EH (cell line): Measurements from ENCODE around the gene JMJD7.

Source experiments
- DNase-seq: peaks from one replicate; pipeline ENCODE4 v3.0.0-alpha.2; 2015; ENCODE audit warnings: low read depth

The JMJD7 gene

DNA sequence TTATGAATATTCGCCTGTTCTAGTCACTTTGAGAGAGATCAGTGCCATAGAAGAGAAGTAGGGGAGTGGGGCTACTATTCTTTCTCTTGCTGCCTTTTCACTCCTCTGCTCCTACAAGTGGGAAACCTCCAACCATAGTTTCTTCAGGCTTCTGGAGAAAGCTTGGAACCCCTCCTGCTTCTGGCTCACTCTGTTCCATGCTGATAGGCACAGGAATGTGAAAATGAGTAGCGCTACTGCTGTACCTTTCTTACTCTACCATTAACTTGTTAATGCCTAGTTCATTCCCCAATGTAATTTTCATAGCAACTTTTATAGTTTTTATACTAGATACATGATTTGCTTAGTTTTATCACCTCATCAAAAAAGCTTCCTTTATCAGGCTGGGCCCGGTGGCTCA, 26.7 kb upstream of the JMJD7 start:
- DNase-seq: no peak

DNA sequence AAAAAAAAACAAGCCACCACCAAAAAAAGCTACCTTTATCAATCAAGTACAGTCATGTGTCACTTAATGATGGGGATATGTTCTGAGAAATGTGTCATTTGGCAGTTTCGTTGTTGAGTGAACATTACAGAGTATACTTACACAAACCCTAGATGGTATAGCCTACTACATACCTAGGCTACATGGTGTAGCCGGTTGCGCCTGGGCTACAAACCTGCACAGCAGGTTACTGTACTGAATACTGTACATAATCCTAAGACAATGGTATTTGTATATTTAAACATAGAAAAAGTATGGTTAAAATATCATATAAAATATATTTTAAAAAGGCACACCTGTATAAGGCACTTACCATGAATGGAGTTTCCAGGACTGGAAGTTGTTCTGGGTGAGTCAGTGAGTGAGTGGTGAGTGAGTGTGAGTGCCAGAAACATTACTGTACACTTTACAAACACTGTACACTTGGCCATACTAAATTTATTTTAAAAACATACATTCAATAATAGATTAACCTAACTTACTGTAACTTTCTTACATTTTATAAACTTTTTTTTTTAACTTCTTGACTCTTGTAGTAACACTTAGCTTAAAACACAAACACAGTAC, 25.9 kb upstream of the JMJD7 start:
- peak; percentile 46 for DNase-seq

DNA sequence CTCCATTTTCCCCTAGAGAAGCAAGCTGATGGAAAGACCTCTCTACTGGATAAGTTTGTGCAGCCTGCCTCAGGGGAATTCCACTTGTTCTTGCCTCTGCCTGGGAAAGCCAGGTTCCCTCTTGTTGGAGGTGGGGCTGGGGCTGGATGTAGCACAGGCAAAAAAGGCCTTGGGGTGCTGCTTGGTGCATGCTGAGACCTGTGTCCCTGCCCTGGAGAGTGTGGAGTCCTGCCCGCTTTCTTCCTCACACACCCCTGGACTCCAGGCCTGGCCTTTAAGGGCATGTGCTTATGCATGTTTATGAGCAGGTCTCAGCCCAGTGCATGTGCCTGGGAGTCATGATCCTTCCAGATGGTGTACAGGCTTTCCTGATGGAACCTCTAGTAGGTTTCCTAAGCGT, 23.5 kb upstream of the JMJD7 start:
- DNase-seq: no peak

DNA sequence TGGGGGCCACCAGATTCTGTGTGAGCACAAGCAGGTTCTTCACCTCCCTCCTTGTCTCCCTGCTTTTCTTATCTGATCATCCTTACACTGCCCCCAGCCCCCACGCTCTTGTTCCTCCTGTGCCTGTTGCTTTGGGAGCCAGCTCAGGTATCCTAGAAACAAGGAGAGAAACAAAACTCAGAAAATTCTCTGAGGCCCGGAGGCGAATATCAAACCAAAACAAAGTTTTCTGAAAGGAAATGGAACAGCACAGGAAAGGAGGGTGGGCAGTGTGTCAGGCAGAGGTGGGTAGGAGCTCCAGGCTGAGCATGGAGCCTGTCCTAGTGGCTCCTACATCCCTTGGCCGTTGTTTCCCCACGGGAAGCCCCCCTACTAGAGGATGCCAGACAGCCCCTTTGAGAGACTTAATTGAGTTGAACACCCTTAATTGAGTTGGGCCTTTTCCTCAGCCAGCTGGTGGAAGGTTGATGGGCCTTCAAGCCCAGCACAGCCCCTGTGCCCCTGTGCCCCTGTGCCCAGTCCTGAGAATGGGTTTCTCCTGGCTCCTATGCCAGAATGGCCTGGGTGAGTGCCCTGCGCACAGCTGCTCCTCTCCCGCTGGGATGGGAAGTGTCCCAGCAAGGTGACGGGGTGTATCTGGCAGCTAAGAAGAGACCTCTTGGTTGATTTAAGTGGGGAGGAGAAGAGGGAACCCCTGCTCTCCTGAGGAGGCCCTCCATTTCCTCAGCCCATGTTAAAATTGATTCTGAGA, 22.8 kb upstream of the JMJD7 start:
- DNase-seq: no peak

DNA sequence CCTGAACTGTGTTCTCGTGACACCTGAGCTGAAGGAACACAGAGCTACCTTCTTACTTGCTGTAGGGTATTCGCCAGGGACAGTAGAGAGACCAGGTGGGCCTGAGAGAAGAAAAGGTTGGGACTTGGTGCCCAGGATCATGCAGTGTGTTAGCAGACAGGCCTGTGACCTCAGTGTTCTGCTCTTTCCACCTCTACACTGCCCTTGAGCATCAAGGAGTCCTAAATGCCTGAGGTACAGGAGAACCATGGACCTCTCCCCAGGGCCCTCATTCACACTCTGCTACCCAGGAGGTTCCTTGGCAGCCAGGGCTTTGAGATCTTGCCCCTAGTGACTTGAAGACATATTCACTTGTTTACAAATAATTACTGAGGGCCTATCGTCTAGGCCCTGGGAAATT, 22.2 kb upstream of the JMJD7 start:
- no peak for DNase-seq

DNA sequence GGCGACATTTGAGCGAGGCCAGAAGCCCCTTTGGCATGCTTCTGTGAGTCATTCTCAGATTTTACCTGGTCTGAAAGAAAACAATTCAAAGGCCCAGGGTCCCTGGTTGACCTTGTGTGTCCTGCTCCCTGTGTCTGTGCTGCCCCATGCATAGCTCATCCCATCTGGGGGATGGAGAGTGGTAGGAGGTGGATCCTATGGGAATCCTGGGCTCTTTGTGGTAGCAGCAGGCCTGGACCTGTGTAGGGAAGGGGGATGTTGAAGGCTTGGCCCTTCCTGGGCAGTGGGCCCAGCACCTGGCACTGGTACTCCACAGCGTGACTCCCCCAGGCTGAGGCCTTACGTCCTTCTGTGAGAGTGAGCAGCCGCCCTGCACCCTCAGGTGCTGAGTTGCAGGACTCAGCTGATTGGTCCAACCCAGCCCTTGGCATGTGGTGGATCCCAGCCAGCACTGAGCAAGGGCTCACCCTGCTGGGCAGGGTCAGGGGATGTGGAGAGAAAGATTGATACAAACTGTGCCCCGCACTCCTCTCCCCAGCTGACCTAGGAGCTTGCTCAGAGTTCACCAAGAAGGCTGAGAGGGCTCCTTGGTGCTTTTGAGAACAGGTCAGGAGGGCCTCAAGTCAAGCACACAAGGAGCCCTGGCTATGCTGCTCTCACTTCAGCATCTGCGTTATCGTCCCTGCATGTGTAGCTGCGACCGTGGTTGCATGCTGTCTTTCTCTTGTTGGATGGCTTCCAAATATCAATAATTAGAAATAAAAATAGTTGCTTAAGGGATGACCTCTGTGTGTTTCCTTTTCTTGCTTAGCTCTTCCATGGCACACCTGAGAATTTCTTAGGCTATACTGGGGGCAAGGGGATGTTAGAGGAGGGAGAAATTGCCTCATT, 21.4 kb upstream of the JMJD7 start:
- DNase-seq: peak; percentile 15

DNA sequence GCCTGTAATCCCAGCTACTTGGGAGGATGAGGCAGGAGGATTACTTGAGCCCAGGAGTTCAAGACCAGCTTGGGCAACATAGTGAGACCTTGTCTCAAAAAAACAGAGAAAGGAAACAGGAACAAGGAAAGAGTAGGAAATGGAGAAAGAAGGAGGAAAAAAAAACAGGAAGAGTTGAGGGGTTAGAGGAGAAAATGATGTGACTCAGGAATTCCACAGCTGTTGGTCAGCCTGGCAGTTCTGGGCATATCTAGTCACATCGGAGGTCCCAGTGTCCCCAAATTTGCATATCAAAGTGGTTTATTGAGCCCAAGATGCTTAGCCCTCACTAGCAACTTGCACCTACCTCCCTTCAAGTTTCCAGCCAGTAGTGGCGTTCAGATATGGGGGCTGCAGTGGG, 18.8 kb upstream of the JMJD7 start:
- DNase-seq: peak; percentile 54

DNA sequence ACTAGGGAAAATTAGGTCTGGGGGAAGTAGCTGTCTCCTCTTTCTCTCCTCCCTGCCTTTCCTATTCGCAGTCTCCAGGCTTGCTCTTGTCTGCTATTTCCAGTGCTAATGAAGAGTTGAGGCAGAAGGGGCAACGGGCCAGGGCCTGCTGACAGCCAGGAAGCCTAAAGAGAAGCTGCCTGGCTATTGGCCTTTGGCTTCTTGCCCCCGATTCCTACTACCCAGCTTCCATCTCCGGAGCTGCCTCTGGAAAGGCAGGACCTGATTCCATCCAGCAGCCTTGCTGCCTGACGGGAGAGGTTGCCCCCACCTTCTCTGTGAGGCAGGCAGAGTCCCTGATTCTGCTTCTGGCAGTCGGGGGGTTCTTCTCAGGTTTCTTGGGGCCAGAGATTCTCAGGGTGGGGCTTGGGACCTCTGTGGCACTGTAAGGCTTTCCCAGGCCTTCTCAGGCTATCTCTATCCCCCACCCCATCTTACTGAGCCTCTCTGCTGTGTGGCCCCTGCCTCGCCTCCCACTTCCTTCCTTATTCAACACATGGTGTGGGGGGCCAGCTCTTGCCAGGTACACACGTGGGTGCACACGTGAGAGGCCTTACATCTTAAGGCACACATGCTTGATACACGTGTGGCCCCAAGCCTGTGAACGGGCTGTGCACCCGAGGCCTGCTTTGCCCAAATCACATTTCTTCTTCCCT, 18.2 kb upstream of the JMJD7 start:
- no peak for DNase-seq

DNA sequence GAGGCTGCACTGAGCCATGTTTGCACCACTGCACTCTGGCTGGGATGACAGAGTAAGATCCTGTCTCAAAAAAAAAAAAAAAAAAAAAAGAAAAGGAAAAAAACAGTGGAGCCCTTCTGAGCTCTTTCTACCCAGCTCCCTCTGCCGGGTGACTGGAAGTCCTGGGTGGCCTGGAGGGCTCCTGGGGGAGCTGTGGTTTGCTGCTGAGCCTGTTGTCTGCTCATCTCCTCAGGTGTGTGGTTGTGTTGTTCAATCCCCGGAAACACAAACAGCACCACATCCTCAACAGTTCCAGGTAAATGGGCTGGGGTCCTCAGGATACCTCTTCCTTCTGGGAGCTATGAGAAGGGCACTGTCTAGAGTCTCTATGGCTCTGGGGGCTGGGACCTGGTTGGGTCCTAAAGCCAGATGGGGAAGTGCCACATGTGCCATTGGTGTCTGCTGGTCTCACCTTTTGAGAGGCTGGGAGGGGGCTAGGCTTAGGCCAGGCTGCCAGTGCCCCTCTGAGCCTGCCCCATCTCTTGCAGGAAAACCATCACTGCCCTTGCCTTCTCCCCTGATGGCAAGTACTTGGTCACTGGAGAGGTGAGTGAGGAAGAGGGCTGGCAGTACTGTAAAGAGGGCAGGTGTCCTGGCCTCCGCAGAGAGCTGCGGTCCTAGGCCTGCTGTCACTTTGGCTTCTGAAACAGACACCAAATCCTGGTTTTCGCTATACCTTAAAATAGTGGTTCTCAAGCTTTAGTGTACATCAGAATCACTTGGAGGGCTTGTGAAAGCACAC, 17.1 kb upstream of the JMJD7 start:
- no peak for DNase-seq

DNA sequence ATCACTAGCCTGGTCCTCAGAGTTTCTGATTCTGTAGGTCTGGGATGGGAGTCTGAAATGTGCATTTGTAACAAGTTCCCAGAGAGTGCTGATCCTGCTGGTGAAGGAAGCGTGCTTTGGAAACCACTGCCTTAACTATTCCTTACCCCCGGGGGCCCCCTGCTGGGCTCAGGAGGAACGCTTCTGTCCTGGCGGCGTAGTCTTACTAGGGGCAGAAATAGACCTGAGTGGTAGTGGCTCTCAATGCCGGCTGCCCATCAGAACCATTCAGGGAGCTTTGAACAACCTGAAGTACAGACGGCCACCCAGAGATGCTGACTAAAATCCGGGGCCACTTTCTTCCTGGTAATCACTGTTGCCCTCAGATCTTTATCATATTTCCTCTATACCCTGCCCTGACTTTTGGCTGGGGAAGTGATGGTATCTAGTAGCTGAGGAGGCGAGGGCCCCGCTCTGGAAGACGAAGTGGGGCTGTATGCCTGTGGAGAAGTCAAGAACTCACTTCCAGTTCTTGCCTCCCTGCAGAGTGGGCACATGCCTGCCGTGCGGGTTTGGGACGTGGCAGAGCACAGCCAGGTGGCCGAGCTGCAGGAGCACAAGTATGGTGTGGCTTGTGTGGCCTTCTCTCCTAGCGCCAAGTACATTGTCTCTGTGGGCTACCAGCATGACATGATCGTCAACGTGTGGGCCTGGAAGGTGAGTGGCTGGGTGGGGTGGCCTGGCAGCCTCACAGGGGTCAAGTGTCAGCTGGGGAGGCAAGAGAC, 16.3 kb upstream of the JMJD7 start:
- DNase-seq: peak; percentile 85

DNA sequence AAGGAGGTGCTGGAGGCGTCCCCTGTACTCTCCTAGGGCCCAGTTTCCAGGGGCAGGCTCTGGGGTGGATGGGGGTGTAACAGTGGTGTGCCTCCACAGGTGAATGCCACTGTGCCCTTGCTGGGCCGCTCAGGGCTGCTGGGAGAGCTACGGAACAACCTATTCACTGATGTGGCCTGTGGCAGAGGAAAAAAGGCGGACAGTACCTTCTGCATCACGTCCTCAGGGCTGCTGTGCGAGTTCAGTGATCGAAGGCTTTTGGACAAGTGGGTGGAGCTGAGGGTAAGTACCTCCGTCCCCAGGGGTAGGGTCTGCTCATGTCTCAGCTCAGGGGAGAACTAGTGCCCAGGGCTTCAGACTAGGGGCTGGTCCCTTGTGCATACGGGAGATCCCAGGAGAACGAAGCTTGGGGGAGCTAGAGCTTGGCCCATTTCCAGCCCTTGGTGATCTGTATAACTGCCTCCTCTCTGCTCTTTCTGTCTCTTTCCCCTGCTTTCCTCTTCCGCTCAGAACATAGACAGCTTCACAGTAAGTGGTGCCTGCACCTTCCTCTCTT, 15.0 kb upstream of the JMJD7 start:
- DNase-seq: no peak

DNA sequence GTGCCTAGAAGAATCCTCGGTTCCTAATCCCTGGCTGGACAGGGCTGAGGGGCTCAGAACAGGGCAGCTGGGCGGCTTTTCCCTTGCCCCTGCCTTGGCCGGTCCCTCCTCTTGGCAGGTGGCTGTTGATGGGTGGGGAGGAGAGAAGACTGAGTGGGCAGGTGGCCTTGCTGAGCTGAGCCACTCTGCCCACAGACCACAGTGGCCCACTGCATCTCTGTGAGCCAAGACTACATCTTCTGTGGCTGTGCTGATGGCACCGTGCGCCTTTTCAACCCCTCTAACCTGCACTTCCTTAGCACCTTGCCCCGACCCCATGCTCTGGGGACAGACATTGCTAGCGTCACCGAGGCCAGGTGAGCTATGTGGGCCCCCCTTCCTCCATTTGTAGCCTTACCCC, 14.5 kb upstream of the JMJD7 start:
- no peak for DNase-seq

DNA sequence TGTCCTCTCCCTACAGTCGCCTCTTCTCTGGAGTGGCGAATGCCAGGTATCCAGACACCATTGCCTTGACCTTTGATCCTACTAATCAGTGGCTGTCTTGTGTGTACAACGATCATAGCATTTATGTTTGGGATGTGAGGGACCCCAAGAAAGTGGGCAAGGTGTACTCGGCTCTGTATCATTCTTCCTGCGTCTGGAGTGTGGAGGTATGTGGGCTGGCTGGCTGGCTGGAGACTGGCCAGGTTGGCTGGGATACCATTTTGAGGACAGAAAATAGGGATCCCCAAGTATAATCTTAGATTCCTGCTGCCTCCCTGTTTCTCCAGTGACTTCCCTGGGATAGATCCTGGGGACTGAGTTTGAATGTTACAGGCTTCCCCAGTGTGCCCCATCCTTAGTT, 13.4 kb upstream of the JMJD7 start:
- no peak for DNase-seq

DNA sequence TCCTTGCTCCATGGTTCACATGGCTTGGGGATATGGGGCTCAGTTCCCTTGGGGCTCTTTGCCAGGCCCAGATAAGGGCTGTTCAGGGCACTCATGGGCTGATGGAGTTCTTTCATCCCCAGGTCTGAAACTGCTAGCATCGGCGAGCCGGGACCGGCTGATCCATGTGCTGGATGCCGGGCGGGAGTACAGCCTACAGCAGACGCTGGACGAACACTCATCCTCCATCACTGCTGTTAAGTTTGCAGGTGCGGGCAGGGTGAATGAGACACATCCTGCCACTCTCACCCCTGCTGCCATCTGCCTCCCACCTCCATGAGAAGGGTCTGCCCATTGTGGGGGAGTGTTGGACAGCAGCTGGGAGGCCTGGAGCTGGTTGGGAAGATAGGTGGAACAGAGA, 11.1 kb upstream of the JMJD7 start:
- DNase-seq: no peak

DNA sequence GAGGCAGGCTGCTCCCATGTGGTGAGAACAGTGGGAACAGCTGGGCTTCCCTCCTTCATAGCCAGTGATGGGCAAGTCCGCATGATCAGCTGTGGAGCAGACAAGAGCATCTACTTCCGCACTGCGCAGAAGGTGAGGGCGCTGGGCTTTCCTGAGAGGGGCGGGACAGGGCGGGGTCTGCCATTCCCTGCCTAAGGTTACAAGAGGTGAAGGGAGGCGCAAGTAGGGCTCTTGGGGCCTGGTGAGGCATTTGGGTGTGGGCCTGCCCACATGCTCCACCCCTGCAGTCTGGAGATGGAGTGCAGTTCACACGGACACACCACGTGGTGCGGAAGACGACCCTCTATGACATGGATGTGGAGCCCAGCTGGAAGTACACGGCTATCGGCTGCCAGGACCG, 10.6 kb upstream of the JMJD7 start:
- DNase-seq: no peak

DNA sequence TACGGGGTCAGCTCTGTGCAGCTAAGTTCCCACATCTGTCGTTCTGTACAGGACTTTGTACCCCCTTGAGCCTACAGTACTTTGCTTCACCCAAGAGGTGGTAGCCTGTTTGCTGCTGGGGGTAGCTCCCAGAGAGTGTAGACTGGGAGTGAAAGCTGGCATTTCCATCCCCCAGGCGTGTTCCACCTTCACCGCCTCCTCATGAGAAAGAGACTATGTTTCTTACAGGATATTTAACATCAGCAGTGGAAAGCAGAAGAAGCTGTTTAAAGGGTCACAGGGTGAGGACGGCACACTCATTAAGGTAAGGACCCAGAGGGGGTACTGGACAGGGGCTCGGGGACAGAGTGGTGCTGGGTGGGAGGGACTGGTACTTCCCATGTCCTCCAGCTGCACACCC, 10.1 kb upstream of the JMJD7 start:
- no peak for DNase-seq

DNA sequence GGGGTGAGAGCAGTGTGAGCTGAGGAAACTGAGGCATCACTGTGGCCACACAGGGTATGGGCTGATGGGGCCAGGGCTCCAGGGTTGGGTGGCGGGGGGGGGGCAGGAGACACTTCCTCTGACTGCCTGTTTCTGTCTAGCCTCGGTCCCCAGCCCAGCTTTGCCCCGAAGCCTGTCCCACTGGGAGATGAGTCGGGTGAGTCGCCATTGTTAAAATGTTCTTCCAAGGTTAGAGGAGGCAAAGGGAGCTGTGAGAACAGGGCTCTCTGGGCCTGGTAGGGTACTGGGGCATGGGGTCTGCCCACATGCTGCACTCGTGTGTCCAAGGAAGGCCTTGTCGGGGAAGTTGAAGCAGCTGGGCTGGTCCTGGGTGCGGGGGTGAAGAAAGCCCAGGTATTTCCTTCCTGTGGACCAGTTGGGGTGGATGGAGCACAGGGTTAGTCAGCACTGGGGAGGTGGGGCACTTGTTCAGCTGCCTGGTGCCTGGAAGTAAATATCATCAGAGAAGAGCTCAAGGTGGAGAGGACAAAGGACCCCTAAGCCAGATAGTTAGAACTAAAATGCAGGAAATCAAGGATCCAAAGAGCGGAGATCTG, 8.3 kb upstream of the JMJD7 start:
- no peak for DNase-seq

DNA sequence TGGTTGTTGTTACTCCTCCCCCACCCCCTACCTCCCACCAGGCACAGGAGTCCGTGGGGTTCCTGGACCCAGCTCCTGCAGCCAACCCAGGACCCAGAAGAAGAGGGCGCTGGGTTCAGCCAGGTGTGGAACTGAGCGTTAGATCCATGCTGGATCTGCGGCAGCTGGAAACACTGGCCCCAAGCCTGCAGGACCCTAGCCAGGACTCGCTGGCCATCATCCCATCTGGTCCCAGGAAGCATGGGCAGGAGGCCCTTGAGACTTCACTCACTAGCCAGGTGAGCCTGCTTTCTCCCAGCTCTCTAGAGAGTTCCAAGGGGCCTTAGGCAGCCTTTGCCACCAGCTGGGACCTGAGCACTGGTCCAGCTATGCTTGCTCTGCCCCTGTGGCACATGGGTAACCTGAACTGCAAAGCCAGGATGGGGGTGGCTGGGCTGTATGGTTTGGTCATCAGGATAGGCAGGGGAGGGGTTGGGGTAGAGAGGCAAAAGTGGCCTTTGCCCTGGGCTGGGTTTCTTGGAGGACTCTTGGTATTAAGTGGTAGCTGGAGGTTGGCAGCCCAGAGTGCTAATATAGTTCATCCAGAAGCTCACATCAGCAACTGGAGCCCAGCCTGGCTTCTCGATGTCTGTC, 7.0 kb upstream of the JMJD7 start:
- DNase-seq: no peak

DNA sequence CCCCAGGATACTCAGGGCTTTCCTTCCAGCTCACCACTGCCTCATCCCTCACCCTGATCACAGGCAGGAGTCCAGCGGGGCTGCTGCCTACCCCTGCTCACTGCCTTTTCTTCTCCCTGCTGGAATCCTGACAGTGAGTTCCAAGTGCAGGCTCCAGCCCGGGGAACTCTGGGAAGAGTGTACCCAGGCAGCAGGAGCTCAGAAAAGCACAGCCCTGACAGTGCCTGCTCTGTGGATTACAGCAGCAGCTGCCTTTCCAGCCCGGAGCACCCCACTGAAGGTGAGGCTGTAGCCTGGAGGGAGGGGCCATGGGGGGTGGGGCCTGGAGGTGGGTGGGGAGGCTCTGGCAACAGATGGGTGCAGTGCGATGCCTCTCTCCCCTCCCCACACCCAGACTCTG, 6.1 kb upstream of the JMJD7 start:
- no peak for DNase-seq

DNA sequence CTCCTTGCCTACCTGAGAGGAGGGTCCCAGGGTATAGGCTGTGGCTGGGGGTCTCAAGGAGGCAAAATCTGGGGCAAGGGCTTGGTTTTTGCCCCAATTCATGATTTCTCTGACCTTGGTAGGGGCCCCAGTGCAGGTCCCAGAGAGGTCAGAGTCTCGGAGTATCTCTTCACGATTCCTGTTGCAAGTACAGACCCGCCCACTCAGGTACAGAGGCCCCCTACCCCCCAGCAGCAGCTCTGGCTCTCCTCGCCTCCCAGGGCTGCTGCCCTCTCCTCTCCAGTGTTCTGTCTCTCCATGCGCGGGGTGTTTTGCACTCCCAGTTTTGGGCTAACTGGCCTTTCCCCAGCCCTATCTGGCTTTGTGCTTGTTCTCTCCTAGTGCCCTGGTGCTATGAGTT, 5.4 kb upstream of the JMJD7 start:
- DNase-seq: no peak
